Skeletal muscle satellite cell (primary cell): ENCODE results near the gene SERTAD4.
A peak's percentile ranks its signal among the peaks of the same experiment; 100 is the strongest.

ENCODE experiments used
- H3K27me3 ChIP-seq: 2 replicates; pipeline ENCODE4 v1.7.0; 2013; ENCODE audit warnings: low read length; ENCODE audit not compliant: control insufficient read depth, insufficient read depth
- H3K36me3 ChIP-seq: 2 replicates; pipeline ENCODE4 v1.7.0; 2013; ENCODE audit warnings: mild to moderate bottlenecking, control low read depth, low read length; ENCODE audit not compliant: insufficient read depth
- H3K4me1 ChIP-seq: 2 replicates; pipeline ENCODE4 v1.7.0; 2013; ENCODE audit warnings: low read length; ENCODE audit not compliant: control insufficient read depth, insufficient read depth
- H3K4me2 ChIP-seq: 2 replicates; pipeline ENCODE4 v1.7.0; 2013; ENCODE audit warnings: mild to moderate bottlenecking, low read length
- H3K4me3 ChIP-seq: 2 replicates; pipeline ENCODE4 v1.7.0; 2013; ENCODE audit warnings: low read length
- H3K9ac ChIP-seq: 2 replicates; pipeline ENCODE4 v1.7.0; 2013; ENCODE audit warnings: mild to moderate bottlenecking, low read depth, low read length, moderate library complexity
- H3K9me3 ChIP-seq: replicated peaks from 2 replicates; pipeline ENCODE4 v1.7.0; 2013; ENCODE audit warnings: mild to moderate bottlenecking, control low read depth, low read length

The SERTAD4 gene

GRCh38 chr1:210214573-210215409, 17.8 kb upstream of the SERTAD4 start:
- Histone ChIP-seq H3K9me3 (no peaks in the 10 kb centered on the region), H3K4me1 (no peaks in the 10 kb centered on the region)

GRCh38 chr1:210217482-210217881, 15.1 kb upstream of the SERTAD4 start:
- H3K9ac ChIP-seq = no peak overlapping the region
- H3K4me1 ChIP-seq = no peaks in the 10 kb centered on the region
- H3K4me2 ChIP-seq = no peak overlapping the region
- H3K9me3 ChIP-seq = no peaks in the 10 kb centered on the region
- H3K36me3 ChIP-seq = no peaks in the 10 kb centered on the region
- no peaks in the 10 kb centered on the region for H3K27me3 ChIP-seq
- H3K4me3 ChIP-seq = no peak overlapping the region

More at GRCh38 chr1:210214573-210215409, 17.8 kb upstream of the SERTAD4 start:
- no peak overlapping the region for H3K9ac ChIP-seq
- H3K27me3 ChIP-seq = no peaks in the 10 kb centered on the region
- H3K36me3 ChIP-seq = no peaks in the 10 kb centered on the region
- H3K4me2 ChIP-seq = no peak overlapping the region
- H3K4me3 ChIP-seq = no peak overlapping the region

DNA sequence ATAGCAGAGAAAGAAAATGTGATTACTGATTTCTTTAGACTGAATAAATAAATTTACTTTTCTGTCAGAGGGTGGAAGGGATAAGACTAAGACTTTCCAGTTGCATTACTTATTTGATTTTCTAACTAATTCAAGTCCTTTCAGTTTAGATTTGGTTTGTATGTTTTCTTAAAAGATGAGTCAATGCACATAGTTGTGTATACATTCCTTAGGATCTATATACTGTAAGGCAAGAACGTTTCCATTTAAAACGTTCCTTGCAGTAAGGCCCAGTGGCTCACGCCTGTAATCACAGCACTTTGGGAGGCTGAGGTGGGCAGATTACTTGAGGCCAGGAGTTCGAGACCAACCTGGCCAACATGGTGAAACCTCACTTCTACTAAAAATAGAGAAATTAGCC, 14.5 kb upstream of the SERTAD4 start:
- Histone ChIP-seq H3K4me1 (no peaks in the 10 kb centered on the region), H3K27me3 (no peaks in the 10 kb centered on the region), H3K4me2 (no peak overlapping the region), H3K4me3 (no peak overlapping the region), H3K9ac (no peak overlapping the region), H3K36me3 (no peaks in the 10 kb centered on the region), H3K9me3 (no peaks in the 10 kb centered on the region)

DNA sequence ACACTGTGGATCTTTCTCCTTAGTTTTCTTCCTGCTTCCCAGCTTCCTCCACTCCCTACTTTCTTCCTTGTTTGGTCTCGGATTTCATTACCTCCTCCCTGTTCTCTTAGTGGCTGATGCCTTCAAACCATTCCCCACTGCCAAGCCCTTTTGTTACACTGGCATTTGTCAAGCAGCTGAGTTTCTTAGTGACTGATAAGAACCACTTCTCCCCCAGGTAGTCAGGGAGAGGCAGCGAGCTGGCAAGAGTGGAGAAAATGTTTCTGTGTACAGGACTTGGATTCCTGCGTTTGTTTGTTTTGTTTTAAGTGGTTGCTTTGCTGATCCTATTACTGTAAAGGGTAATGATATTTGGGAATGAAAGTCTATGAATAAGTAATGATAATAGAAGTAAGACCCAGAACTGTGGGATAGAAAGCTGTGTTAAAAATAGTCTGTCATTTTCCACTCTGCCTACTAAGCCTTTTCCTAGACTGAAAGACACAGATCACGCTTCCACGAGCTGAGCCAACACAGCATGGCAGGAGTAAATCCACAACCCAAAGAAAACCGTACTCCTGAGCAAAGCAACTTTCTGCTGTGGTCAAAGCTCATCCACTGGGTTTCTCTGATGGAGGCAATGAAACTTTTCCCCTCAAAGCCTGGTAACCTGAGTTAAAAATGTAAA, 10.1 kb upstream of the SERTAD4 start:
- Histone ChIP-seq H3K4me3 (no peak overlapping the region), H3K4me2 (no peak overlapping the region), H3K36me3 (no peaks in the 10 kb centered on the region), H3K27me3 (no peaks in the 10 kb centered on the region), H3K4me1 (no peaks in the 10 kb centered on the region), H3K9me3 (no peaks in the 10 kb centered on the region), H3K9ac (no peak overlapping the region)

- no peak overlapping the region for H3K9ac ChIP-seq
- no peaks in the 10 kb centered on the region for H3K36me3 ChIP-seq
- H3K4me1 ChIP-seq = no peaks in the 10 kb centered on the region
- H3K4me3 ChIP-seq = no peak overlapping the region
- no peaks in the 10 kb centered on the region for H3K9me3 ChIP-seq
- H3K27me3 ChIP-seq = peaks cover 3% of the 10 kb centered on the region
- H3K4me2 ChIP-seq = no peak overlapping the region
These were observed 9.2 kb upstream of the SERTAD4 start for GRCh38 chr1:210223226-210223904.

- H3K9ac ChIP-seq = no peak overlapping the region
- no peak overlapping the region for H3K4me3 ChIP-seq
- H3K4me2 ChIP-seq = no peak overlapping the region
- peaks cover 2% of the 10 kb centered on the region for H3K4me1 ChIP-seq
- no peaks in the 10 kb centered on the region for H3K36me3 ChIP-seq
- peaks cover 3% of the 10 kb centered on the region for H3K27me3 ChIP-seq
- H3K9me3 ChIP-seq = no peaks in the 10 kb centered on the region
These were observed 4.4 kb upstream of the SERTAD4 start for GRCh38 chr1:210228158-210228557.

DNA sequence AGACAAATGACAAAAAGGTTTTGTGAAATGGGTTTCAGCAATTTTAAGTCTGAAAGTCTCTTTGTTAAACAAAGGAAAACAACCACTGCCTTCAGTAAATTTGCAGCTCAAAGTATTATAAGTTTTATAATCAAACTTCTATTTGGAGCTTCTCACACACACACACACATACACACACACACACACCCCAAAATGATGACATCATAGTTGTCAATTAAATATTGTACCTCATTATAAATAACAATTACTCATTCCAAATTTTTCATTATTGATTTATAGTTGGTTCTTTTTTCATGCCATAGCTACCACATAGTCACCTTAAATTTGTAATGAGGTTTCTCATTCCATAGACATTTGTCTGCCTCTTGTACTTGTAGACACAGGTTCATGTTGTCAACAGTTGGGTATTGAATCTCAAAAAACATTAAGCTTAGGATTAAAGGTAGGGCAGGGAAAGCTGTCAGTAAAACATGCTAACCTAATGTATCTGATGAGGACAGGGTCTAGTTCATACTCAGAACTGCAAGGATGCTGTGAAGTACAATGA, 2.4 kb upstream of the SERTAD4 start:
- Histone ChIP-seq H3K9ac (no peak overlapping the region), H3K4me1 (peaks cover 9% of the 10 kb centered on the region), H3K9me3 (no peaks in the 10 kb centered on the region), H3K27me3 (peaks cover 3% of the 10 kb centered on the region), H3K4me2 (no peak overlapping the region), H3K36me3 (no peaks in the 10 kb centered on the region), H3K4me3 (no peak overlapping the region)

GRCh38 chr1:210231846-210232510, 618 bp upstream of the SERTAD4 start:
- H3K27me3 ChIP-seq = peaks cover 3% of the 10 kb centered on the region
- peak overlapping the region; percentile 82 for H3K4me3 ChIP-seq
- H3K9me3 ChIP-seq = no peaks in the 10 kb centered on the region
- H3K4me2 ChIP-seq = peak overlapping the region; percentile 98
- H3K4me1 ChIP-seq = peaks cover 17% of the 10 kb centered on the region
- no peaks in the 10 kb centered on the region for H3K36me3 ChIP-seq
- H3K9ac ChIP-seq = no peak overlapping the region

DNA sequence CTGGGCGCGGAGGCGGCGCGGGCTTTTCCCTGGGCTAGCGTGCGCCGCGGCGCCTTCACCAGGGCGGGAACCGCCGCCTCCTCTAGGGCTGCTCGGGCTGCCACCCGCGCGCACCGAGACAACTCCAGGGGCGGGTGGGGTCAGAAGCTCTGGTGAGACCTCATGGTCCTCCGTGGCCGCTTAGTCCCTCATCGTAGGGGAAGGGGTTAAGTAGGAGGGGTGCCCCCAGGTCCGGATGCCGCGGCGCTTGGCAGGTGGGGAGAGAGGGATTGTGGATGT, 559 bp downstream of the SERTAD4 start:
- Histone ChIP-seq H3K4me2 (peak overlapping the region; percentile 98), H3K9me3 (no peaks in the 10 kb centered on the region), H3K36me3 (no peaks in the 10 kb centered on the region), H3K27me3 (peaks cover 3% of the 10 kb centered on the region), H3K9ac (peak overlapping the region; percentile 75), H3K4me3 (peak overlapping the region; percentile 82), H3K4me1 (peaks cover 28% of the 10 kb centered on the region)

DNA sequence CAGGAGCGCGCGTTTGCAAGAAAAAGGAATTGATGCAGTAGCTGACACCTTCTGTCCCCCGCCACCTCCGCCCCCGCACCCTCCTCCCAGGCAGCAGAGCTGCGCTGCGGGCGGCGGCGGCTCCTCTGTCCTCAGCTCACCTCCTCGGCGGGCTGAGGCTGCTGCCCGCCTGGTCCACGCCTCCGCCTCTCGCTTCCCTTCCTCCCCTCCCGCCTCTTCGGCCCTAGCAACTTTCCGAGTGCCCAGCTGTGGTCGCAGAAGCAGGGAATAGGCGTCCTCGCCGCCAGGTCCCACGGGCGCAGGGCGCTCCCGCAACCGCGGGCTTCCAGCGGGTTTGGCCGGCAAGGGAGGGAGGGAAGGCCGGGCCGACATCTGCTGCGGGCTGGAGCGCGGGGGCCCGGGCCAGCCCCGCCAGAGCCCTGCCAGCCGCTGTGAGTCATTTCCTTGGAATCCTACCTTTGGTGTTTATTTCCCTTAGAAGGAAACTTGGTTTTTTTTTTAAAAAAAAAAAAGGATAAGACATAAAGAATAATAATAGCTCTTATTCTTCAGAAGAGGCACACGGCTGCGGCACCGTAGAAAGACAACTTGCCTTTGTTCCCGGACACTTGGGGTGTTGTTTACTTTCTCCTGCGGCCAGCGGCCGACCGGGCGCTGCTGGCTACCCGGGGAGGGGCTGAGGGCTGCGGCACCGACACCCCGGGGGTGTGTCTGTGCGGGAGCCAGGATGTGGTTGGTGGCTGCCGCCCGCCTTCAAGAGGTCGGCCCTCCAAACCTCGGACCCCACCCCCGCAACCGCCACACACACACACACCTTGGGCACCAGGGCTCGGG, 1.1 kb downstream of the SERTAD4 start:
- Histone ChIP-seq H3K4me2 (peak overlapping the region; percentile 98), H3K9ac (peak overlapping the region; percentile 75), H3K27me3 (no peaks in the 10 kb centered on the region), H3K4me3 (peak overlapping the region; percentile 82), H3K9me3 (no peaks in the 10 kb centered on the region), H3K36me3 (no peaks in the 10 kb centered on the region), H3K4me1 (peaks cover 34% of the 10 kb centered on the region)
